HepG2 (cell line): ENCODE results near the gene CNTRL.

ENCODE experiments used
- TCF12 ChIP-seq, 2 experiments: fragments of 450-650 bp in 1 of 2; sonication (generic) in 1 of 2; formaldehyde crosslinking in 1 of 2; IDR thresholded peaks; 2 replicates each; pipeline versions ENCODE4 v1.6.1 to v1.8.0; 2017 to 2022; ENCODE audit warnings: antibody characterized with exemption in 1 of 2, mild to moderate bottlenecking in 1 of 2, missing genetic modification reagents in 1 of 2, moderate library complexity in 1 of 2
- ZNF670 ChIP-seq: sonication (generic); formaldehyde crosslinking; IDR thresholded peaks from 2 replicates; pipeline ENCODE4 v1.8.0; 2022; ENCODE audit warnings: mild to moderate bottlenecking, missing genetic modification reagents, borderline replicate concordance

DNA sequence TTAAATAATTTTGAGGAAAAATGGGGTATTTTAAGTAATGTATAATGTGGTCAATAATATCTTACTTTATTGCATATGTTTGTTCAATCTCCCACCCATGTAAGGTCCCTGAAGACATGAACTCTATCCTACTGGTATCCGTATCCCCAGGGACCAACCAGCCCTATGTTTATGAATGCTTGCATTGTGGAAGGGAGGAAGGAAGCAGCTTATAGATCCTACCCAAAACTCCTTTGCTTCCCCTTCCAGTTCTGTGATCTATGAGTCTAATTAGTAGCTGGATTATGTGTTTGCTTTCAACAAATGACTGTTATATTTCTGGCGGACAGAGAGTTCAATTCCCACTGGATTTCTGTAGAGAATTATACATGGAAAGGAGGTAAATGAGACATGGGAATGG lies 45.6 kb downstream of the CNTRL start:
- TF ChIP-seq TCF12 (IDR thresholded peaks at IDR 0.05) = no peak
- no peak for TF ChIP-seq TCF12 (CRISPR knock-in tag; IDR thresholded peaks at IDR 0.05)
- no peak for TF ChIP-seq ZNF670 (CRISPR knock-in tag)
